K562 treated with DMSO at 1 percent for 4 hours (cell line): Measurements from ENCODE around the gene LRRK1. TPM values are rescaled to one million over a fixed set of nuclear protein-coding genes. Genes with fewer than 3 reads are reported as not detected.

ENCODE experiments used
- total RNA-seq: library from RNA; unstranded; fragments of 300-600 nt; gene quantifications from 2 replicates; pipeline ENCODE4 v1.2.3, GENCODE V29; 2022; ENCODE audit not compliant: insufficient read depth

The LRRK1 gene
- 0.51 TPM in 1 of 2 replicates, not detected in the other for total RNA-seq

GRCh38 chr15:100918690-100919480 lies at the start of gene LRRK1:
Gene LRRK1, plus strand, starts transcription at chr15:100919357. Its CDS starts 5,276 bp downstream, at chr15:100924633.

GRCh38 chr15:100879464-100880138 lies 39.6 kb upstream of the LRRK1 start, which contains the start of gene ALDH1A3:
Gene ALDH1A3, plus strand, starts transcription at chr15:100879831. Its CDS starts 77 bp downstream, at chr15:100879908.

Other genes starting within 250 kb of the LRRK1 start
- not detected in 2 replicates for gene ALDH1A3, start 39.5 kb upstream of the LRRK1 start, total RNA-seq